Neuron (in vitro differentiated cells): ENCODE data around the gene POU2F3.

Experiments used
- H2AFZ ChIP-seq: one replicate; pipeline ENCODE4 v1.6.1; 2013; ENCODE audit warnings: low read depth, mild to moderate bottlenecking, inconsistent platforms, low read length, moderate library complexity
- H3K27me3 ChIP-seq: one replicate; pipeline ENCODE4 v1.6.1; 2013; ENCODE audit warnings: low read length; ENCODE audit not compliant: insufficient read depth
- H3K36me3 ChIP-seq: one replicate; pipeline ENCODE4 v1.6.1; 2013; ENCODE audit warnings: low read length; ENCODE audit not compliant: insufficient read depth
- H3K4me1 ChIP-seq: one replicate; pipeline ENCODE4 v1.6.1; 2013; ENCODE audit warnings: low read length; ENCODE audit not compliant: insufficient read depth
- H3K4me3 ChIP-seq: 2 replicates; pipeline ENCODE4 v1.5.1; 2013; ENCODE audit warnings: mild to moderate bottlenecking, low read length, moderate library complexity
- H3K9me3 ChIP-seq: one replicate; pipeline ENCODE4 v1.6.1; 2013; ENCODE audit warnings: low read length

Gene POU2F3

DNA sequence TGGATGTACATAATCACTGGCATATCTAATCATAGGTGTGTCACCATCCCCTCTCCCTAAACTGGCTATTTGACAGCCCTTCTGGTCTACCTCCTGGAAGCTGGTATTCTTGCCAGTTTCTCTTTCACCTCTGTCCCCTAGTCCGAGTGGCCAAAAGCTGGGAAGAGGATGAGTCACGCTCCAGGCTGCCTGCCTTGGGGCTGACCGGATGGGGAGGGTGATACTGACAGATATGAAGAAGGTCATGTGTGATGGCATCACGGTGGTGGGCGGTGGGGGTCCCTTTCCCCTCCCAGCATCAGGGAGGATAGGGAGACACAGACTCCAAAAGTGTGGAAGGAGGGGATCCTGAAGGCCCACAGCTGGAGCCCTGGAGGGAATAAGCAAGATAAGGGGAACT lies 24.3 kb upstream of the POU2F3 start:
- peaks cover 5% of the 10 kb centered on the region for H3K27me3 ChIP-seq

DNA sequence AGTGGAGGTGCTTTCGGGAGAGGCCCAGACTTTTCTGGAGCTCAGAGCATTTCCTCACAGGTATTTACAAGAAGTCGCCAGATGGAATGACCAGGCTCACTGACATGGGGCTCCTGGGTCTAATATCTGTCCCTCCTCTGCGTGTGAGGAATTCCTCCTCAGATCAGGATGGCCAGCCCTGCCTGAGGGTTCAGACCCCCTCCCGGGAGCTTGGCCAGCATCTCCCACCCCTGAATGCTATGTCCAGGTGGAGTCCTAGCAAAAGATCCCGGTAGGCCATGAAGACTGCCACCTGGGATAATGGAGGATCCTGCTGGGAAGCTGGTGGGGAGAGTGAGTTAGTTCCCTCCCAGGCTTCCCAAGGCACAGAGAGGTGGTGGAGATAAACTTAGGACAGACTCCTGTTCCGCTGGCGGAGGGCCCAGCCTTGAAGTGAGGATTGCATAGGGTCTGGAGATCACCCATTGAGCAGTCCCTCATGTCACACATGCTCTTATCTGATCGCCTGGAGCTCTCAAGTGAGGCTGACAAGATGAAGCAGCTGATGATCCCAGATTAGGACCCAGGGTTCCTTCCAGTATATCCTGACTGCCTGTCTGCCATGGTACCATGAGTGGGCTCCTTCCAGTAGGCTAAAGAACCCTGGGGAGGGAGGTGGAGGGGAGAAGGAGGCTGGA lies 23.4 kb upstream of the POU2F3 start:
- no peaks in the 10 kb centered on the region for H3K9me3 ChIP-seq
- H3K4me1 ChIP-seq, result peaks cover 18% of the 10 kb centered on the region
- H3K36me3 ChIP-seq, result no peaks in the 10 kb centered on the region
- peaks cover 3% of the 10 kb centered on the region for H3K27me3 ChIP-seq
- no peak overlapping the region for H2AFZ ChIP-seq
- H3K4me3 ChIP-seq, result no peak overlapping the region

More for the DNA sequence above, 24.3 kb upstream of the POU2F3 start:
- H2AFZ ChIP-seq, result no peak overlapping the region
- no peaks in the 10 kb centered on the region for H3K9me3 ChIP-seq
- peaks cover 20% of the 10 kb centered on the region for H3K4me1 ChIP-seq
- H3K36me3 ChIP-seq, result no peaks in the 10 kb centered on the region
- no peak overlapping the region for H3K4me3 ChIP-seq

DNA sequence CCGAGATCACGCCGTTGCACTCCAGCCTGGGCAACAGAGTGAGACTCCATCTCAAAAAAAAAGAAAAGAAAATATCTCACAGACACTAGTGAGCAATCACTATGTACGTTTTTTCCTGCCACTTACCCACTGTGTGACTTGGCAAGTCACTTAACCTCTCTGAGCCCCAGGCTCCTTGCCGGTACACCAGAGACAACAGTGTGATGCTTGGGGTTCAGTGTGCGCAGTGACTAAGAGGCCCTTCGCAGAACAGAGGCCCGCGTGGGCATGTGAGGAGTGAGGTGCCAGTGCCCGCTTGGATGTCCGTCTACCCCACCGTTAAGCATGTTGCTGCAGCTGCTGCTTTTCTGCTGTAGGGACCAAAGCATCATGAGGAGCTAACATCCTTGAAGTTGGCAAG lies 22.4 kb upstream of the POU2F3 start:
- Histone ChIP-seq H3K27me3 (no peaks in the 10 kb centered on the region), H3K9me3 (no peaks in the 10 kb centered on the region), H3K36me3 (no peaks in the 10 kb centered on the region), H3K4me1 (peaks cover 14% of the 10 kb centered on the region), H3K4me3 (no peak overlapping the region), H2AFZ (no peak overlapping the region)

DNA sequence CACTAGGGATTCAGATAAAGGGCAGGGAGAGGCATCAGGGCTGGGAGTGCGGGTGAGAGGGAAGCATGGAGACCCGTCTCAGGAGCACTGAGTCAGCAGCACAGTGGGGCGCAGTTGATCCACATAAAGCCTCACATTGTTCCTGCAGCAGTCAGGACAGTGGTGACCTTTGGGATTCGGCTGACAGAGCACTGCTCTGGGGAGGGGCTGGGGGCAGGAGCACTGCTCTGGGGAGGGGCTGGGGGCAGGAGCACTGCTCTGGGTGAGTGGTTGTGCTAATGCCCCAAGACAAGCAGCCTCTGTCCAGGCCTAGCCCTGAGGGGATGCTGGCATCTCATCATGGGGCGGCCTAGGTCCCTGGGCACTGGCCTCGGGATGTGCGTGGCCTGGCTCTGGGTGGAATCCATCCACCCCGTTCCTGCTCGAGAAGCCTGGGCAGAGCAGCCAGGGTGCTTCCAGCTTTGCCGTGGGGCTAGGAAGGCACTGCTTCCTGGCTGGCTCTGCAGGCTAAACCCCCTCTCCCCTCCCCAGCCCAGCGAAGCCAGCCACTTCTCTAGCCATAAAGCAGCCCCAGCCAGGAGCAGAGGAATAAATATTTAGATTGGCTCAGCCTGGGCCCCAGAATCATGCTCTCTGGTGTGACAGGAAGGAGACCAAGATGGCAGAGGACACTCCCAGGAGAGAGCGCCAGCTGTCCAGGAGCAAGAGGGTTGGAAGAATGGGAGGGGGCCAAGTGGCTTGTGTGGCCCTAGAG lies 21.8 kb upstream of the POU2F3 start:
- H3K4me3 ChIP-seq, result no peak overlapping the region
- H2AFZ ChIP-seq, result no peak overlapping the region
- H3K36me3 ChIP-seq, result no peaks in the 10 kb centered on the region
- no peaks in the 10 kb centered on the region for H3K9me3 ChIP-seq
- peaks cover 10% of the 10 kb centered on the region for H3K4me1 ChIP-seq
- no peaks in the 10 kb centered on the region for H3K27me3 ChIP-seq

DNA sequence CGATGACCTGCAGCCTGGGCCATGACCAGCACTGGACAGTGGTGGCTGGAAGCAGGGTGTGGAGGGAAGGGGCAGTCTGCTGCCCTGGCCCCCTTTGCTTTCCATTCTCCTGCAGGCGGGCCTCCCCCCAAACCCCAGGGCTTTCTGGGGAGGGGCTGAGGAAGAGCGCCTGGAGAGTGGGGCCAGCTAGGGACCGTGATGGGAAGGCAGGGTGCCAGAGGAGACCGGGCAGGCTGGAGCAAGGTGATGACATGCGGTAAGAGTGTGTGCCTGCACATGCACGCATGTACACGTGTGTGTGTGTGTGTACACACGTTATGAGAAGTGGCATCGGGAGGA lies 21.3 kb upstream of the POU2F3 start:
- H2AFZ ChIP-seq, result no peak overlapping the region
- H3K4me3 ChIP-seq, result no peak overlapping the region
- H3K27me3 ChIP-seq, result no peaks in the 10 kb centered on the region
- H3K9me3 ChIP-seq, result no peaks in the 10 kb centered on the region
- peaks cover 10% of the 10 kb centered on the region for H3K4me1 ChIP-seq
- no peaks in the 10 kb centered on the region for H3K36me3 ChIP-seq

DNA sequence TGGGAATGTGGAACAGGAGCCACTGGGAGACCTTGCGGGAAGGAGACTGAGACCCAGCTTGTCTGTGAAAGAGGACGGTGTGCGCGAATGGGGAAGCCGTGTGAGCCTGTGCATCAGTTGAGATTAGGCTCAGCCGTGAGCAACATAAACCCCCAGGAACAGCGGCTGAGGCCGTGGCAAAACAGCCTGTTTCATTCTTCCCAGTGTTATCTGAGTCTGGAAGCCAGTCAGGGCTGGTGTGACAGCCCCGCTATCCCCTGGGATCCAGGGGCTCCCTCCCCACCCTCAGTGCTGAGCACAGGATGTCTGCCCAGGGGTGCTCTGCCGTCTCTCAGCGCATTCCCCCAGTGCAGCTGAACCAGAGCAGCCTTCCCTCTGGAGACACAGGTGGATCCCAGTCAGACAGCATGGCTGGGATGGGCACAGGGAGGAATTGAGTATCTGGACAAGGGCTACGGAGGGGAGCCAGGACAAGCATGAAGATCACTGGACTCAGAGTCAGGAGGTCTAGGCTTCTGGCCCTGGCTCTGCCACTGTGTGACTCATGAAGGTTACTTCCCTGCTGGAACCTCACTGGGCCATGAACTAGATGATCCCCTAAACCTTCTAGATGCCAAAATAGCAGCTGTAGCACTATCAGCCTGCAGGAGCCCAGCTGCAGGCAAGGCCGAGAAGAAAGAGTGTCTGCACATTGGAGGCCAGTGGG lies 20.6 kb upstream of the POU2F3 start:
- Histone ChIP-seq H3K36me3 (no peaks in the 10 kb centered on the region), H3K4me3 (no peak overlapping the region), H3K4me1 (peaks cover 11% of the 10 kb centered on the region), H3K9me3 (no peaks in the 10 kb centered on the region), H3K27me3 (no peaks in the 10 kb centered on the region), H2AFZ (no peak overlapping the region)

DNA sequence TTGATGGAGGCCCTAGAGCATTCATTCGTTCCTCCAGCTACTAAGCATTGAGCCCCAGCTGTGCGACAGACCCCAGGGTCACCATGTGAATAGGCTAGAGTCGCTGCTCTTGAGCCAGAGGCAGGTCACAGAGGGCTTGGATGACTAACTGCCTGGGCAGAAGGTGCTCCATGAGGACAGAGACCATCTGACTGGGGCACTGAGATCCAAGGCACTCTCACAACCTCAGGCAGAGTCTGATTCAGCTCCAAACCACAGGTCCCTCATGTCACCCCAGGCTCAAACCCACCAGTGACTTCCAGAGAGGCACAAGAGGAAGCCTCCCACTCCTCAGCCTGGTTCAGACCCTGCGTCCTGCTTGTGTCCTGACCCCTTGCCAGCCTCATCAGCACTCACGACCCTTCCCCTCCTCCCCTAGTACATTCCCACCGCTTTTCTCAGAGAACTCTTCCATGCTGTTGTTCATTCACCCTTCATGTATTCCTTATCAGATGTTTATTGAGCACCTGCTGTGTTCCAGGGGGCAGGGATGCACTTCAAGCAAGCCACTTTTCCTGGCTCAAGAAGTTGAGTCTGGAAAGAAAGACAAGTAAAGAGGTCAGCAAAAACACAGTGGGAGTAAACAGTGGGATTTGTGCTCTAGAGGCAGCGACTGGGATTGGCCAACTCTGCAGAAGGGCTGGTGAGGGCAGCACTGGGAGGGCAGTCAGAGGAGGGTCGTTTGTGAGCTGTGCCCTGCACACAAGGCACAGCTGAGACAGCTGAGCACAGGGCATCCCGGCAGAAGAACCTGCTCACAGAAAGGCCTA lies 19.8 kb upstream of the POU2F3 start:
- Histone ChIP-seq H3K4me1 (peaks cover 18% of the 10 kb centered on the region), H3K4me3 (no peak overlapping the region), H2AFZ (no peak overlapping the region), H3K36me3 (no peaks in the 10 kb centered on the region), H3K9me3 (no peaks in the 10 kb centered on the region), H3K27me3 (no peaks in the 10 kb centered on the region)

DNA sequence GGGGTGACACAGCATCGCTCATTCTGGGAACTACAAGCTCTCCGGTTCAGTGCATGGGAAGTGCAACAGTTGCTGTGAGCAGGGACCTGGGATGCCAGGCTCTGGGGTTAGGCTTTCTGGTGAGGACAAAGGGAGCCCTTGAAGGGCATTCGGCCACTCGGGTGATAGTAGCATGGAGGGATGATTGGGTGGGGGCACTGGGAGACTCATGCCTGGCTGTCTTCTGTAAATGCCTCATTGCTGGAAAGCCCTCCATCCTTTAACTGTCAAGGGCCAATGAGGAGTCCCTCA lies 19.2 kb upstream of the POU2F3 start:
- H3K36me3 ChIP-seq, result no peaks in the 10 kb centered on the region
- no peak overlapping the region for H3K4me3 ChIP-seq
- H3K9me3 ChIP-seq, result no peaks in the 10 kb centered on the region
- peaks cover 22% of the 10 kb centered on the region for H3K4me1 ChIP-seq
- no peaks in the 10 kb centered on the region for H3K27me3 ChIP-seq
- H2AFZ ChIP-seq, result no peak overlapping the region

DNA sequence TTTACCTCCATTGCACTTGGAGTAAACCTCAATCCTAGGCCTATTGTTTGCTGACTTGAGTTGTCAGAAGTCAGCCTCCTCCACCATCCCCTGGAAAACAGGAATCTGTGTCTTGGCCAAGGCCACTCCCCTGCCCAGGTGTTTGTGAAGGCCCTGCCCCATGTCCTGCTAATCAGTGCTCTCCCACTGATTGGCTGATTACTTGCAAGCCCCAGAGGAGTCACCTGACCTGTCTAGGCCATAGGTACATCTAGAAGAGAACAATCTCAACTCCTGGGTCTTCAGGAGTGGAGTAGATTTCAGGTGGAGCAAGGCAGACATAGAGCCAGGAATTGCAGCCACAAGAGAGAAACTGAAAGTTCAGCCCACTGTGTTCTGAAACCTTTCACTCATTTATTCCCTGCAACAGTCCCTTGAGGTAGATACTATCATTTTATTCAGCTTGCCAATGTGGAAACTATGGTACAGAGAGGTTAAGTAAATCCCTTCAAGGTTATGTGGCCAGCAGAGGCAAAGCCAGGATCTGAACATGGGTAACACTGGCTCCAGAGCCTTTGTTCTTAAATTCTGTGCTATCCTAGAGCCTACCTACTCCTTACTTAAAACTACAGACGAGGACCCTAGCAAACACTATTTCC lies 18.7 kb upstream of the POU2F3 start:
- no peaks in the 10 kb centered on the region for H3K9me3 ChIP-seq
- no peaks in the 10 kb centered on the region for H3K27me3 ChIP-seq
- no peak overlapping the region for H3K4me3 ChIP-seq
- no peak overlapping the region for H2AFZ ChIP-seq
- peaks cover 22% of the 10 kb centered on the region for H3K4me1 ChIP-seq
- H3K36me3 ChIP-seq, result no peaks in the 10 kb centered on the region

DNA sequence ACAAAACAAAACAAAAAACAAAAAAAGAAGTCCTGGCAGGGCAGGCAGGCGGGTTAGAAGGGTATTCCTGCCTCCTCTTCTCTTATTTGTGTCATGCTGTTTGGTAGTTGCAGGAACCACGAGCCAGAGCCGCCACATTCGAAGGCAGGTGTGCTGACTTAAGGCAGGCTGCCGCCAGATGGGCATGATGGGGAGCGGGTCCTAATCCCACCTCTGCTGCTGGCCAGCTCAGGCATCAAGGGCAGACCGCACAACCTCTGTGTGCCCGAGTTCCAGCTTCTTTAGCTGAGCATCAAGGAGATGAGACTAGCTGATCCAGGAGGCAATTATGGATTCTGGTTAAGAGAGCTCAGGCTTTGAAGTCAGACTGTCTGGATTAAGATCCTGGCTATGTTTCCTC lies 17.0 kb upstream of the POU2F3 start:
- no peaks in the 10 kb centered on the region for H3K27me3 ChIP-seq
- H3K9me3 ChIP-seq, result no peaks in the 10 kb centered on the region
- H3K36me3 ChIP-seq, result no peaks in the 10 kb centered on the region
- H3K4me1 ChIP-seq, result peaks cover 19% of the 10 kb centered on the region
- H3K4me3 ChIP-seq, result no peak overlapping the region
- no peak overlapping the region for H2AFZ ChIP-seq

DNA sequence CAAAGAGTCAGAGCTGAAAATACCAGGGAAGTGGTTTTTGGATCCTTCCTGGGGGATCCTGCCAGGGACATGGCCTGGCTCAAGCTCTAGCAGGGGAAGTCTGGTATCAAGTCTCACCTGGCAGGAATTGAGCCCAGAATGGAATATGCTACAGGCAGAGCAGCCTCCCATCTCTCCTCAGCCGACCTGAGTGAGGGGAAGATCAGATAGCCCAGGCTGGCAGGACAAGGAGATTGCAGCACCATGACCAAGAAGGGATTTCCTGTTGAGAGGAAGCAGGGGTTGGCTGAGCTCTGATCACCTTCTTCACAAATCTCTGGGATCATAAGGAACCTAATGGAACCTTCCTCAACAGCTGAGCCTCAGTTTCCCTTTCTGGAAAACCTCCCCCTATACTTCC lies 16.1 kb upstream of the POU2F3 start:
- H3K4me1 ChIP-seq, result peaks cover 12% of the 10 kb centered on the region
- H2AFZ ChIP-seq, result no peak overlapping the region
- no peak overlapping the region for H3K4me3 ChIP-seq
- no peaks in the 10 kb centered on the region for H3K36me3 ChIP-seq
- H3K27me3 ChIP-seq, result no peaks in the 10 kb centered on the region
- H3K9me3 ChIP-seq, result no peaks in the 10 kb centered on the region

DNA sequence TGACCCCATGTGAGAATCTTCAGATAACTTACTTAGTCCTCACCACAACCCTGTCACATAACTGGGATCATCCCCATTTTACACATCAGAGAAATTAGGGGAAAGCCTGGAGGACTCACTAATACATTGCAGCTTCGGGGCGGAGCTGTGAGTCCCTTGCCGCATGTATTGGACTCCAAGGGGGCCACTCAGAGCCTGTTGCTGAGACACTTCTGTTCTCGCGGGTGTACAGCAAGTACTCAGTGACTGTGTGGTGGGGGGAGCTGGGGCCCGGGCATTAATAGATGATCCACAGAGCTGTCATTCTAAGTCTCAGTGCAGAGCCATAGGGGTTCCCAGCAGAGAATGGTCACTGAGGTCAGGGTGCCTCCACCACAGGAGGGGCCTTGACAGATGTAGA lies 15.6 kb upstream of the POU2F3 start:
- no peak overlapping the region for H2AFZ ChIP-seq
- no peaks in the 10 kb centered on the region for H3K27me3 ChIP-seq
- H3K4me3 ChIP-seq, result no peak overlapping the region
- H3K4me1 ChIP-seq, result peaks cover 12% of the 10 kb centered on the region
- H3K36me3 ChIP-seq, result no peaks in the 10 kb centered on the region
- no peaks in the 10 kb centered on the region for H3K9me3 ChIP-seq
